T-helper 2 cell treated with Interferon-gamma antibody and Interleukin-4, amounts not matched to agents 100 ng/mL and 5 ng/mL, for 36 hours (primary cell): ENCODE results near the gene SMC1B. TPM values are rescaled to one million over a fixed set of nuclear protein-coding genes. Genes with fewer than 3 reads are reported as not detected.
"Not testable (repeated sequence)": the region's sequence is repeated elsewhere in the genome, so short reads cannot be mapped to it uniquely, and the experiment has no call there.

Experiments
- intact Hi-C: fragments of 100-400 bp; cut with micrococcal nuclease; formaldehyde crosslinking; loops from one replicate; pipeline ENCODE4 v1.15.1; 2023
- total RNA-seq: library from RNA; stranded (reverse); gene quantifications from 2 replicates; pipeline ENCODE4 v1.2.3, GENCODE V29; 2022

Gene SMC1B
- total RNA-seq, 1 donor from 2014 or later, result 0.68 TPM

GRCh38 chr22:45351956-45352355 is 61.4 kb downstream of the SMC1B start:
- intact Hi-C loops, result no loop called here

GRCh38 chr22:45349916-45350315 is 63.5 kb downstream of the SMC1B start:
- intact Hi-C loops, result no loop called here

DNA sequence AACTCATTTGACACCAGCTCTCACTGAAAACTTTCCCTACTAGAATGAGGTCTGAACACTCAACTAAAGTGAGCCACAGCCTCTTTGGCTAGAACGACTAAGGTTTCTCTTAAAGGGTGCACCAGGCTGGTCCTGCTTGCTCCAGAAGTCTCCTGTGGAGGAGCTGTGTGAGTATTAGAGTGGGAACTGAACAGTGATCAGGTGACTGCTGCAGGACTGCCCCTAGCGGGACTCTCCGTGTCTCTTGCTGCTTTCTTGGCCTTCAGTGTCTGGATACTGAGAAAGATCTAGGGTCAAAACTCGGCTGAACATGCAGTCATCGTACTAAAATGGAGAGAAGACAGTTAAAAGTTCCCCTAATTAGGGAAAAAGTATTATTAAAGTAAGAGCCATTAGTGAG is 69.1 kb downstream of the SMC1B start:
- intact Hi-C loops, result no loop called here

GRCh38 chr22:45343143-45343542 is 70.3 kb downstream of the SMC1B start:
- intact Hi-C loops, result no loop called here

DNA sequence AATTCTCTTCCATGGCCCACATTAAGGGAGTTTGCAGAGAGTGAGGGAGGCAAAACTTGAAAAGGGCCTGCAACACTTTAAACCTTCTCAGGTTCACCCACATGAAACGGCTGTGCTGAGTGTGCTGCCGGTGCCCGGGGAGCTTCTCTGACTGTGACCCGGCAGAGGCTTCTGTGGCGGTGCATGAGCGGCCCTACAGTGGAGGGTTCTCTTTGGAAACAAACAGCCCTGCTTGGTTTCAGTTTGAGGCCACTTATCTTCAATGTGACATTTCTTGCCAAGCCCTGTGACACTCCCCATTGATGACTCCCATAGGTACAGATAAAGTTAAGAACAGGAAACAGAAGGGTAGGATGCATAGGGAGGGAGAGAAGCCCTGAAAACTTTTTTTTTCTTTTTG is 71.9 kb downstream of the SMC1B start:
- intact Hi-C loops, result loop anchor here (2.0 kb wide), 1 partner anchor 23 kb away; no protein-coding TSS in a partner anchor

DNA sequence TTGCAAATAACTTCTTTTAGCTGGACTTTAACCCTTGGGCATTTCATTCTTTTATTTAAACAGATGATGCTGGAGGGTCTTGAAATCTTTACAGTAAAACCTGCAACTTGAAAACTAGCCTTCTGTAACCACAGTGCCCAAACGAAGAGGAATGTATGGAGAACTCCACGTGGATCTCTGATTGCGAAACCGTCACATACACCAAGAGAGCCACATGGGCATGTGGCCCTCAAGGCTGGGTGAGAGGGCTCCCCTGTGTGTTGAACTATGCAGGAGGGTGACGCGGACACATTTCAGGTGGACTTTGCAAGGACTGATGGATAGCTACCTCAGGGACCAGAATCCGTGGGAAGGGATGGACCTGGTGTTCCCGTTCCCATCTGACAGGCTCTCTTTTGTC is 73.1 kb downstream of the SMC1B start:
- intact Hi-C loops, result loop anchor here (2.0 kb wide), 1 partner anchor 22 kb away; no protein-coding TSS in a partner anchor

DNA sequence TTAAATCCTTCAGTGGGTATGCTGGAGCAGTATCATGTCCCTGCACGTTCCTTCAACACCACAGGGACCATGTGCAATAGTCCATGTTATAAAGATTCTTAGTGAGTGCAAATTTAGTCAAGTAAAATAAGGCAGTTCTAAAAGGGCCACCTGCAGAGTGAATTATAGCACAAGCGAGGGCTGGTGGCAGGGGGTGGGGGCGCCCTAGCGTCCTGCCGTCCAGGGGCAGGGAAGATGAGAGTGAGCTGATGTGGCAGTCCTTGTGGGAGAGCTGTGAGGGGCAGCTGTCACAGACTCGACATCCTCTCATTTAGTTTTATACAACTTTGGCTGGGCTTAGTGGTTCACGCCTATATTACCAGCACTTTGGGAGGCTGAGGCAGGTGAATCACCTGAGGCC is 74.6 kb downstream of the SMC1B start:
- intact Hi-C loops, result no loop called here

GRCh38 chr22:45337536-45337935 is 75.9 kb downstream of the SMC1B start:
- intact Hi-C loops, result no loop called here

- intact Hi-C loops, result no loop called here
These were observed 76.4 kb downstream of the SMC1B start for GRCh38 chr22:45336971-45337431.

GRCh38 chr22:45335854-45336522 is 77.4 kb downstream of the SMC1B start:
- intact Hi-C loops, result no loop called here

GRCh38 chr22:45335021-45335818 is 78.2 kb downstream of the SMC1B start:
- intact Hi-C loops, result no loop called here

DNA sequence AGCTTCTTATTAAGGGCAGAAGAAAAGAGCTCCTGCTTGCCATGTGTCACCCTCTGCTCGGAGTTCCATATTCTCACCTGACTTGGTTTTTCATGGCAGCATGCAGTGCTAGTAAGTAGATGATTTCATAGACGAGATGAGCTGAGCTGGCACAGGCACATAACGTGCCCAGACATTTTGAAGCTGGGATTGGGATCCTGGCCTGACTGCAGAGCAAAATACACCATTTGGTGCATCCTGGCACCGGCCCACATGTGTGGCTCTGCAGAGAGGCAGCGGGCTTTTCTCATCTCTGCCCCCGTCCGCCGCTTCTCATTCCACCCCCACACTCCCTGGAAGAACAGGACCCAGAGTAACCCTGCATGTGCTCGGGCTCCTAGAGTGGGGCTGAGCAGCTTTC is 78.9 kb downstream of the SMC1B start:
- intact Hi-C loops, result no loop called here

DNA sequence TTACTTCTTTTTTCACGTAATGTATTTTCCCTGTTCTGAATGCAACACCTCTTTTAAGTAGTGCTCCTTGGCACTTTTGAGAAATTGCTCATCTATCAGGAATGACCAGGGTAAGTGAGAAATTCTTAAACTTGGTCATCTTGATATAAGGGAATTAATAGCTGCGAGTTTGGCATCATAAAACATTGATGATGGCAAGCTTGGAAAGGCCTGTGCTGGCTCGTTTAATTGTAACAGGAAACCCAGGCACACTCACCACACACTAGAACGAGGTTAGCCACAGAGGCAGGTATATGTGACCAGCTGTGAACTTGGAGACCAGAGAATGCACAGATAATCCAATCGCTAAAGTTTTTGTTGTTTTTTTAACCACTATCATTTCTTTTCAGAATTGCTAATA is 79.3 kb downstream of the SMC1B start:
- intact Hi-C loops, result no loop called here

DNA sequence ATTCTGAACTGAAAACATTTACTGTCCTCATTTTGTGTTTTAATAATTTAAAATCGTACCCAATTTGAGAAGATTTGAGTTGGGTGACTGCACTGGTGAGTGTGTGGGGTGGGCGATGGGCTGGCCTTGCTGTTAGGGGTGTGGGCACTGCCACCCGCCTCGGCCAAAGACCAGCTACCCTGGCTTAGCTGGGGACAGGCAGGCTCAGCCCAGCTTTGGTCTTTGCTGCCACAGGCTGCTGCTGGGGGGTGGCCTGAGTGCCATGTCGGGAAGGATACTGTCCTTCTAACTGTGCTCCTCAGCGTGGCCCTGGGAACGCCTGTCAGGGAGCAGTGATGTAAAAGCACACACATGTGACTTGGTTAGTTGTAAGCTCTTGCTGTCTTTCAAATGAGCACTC is 81.4 kb downstream of the SMC1B start:
- intact Hi-C loops, result no loop called here

- intact Hi-C loops, result no loop called here
These were observed 81.9 kb downstream of the SMC1B start for GRCh38 chr22:45331486-45331885.

DNA sequence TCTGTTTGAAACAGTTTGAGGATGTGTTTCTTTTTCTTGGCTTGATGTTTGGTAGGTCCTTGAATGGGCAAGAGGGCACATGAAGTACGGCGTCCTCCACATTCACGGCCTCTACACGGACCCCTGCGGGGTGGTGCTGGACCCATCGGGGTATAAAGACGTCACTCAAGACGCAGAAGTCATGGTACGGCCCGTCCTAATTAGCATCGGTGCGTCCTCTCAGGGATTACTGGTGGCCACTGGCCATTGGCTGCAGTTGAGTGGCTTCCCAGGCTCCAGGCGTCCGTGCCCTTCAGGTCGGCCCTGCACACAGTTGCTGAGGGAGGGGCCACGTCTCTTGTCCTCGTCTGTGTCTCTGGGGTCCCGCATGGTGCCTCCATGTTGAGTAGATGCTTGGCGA is 82.9 kb downstream of the SMC1B start:
- intact Hi-C loops, result no loop called here

GRCh38 chr22:45329530-45329936 is 83.9 kb downstream of the SMC1B start:
- intact Hi-C loops, result no loop called here

GRCh38 chr22:45328822-45329529 is 84.4 kb downstream of the SMC1B start:
- intact Hi-C loops, result no loop called here

DNA sequence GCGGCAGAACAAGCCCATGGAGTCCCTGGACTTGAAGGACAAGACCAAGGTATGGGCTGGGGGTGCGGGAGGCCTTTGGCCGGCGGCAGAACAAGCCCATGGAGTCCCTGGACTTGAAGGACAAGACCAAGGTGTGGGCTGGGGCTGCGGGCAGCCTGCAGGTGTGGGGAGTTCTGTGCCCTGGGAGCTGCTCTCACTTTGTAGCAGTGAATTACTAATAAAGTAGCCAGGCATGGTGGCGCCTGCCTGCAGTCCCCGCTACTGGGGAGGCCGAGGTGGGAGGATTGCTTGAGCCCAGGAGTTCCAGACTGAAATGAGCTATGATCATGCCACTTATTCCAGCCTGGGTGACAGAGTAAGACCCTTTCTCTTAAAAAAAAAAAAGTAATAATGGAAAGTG is 85.1 kb downstream of the SMC1B start:
- intact Hi-C loops, result not testable (repeated sequence)

GRCh38 chr22:45324311-45324711 is 89.1 kb downstream of the SMC1B start:
- intact Hi-C loops, result no loop called here

GRCh38 chr22:45323695-45324094 is 89.7 kb downstream of the SMC1B start:
- intact Hi-C loops, result no loop called here
